Measurements from ENCODE around the gene KCNK6. TPM values are rescaled to one million over a fixed set of nuclear protein-coding genes. Genes with fewer than 3 reads are reported as not detected.

KCNK6 gene
- total RNA-seq: 1 to 10 TPM; 1.1 to 3.1 (median 2.2) TPM
- long read RNA-seq, partial matches to known transcripts: 0 of 2 reads
- long read RNA-seq, other reads (novel, unspliced or antisense): 2 of 2 reads

DNA sequence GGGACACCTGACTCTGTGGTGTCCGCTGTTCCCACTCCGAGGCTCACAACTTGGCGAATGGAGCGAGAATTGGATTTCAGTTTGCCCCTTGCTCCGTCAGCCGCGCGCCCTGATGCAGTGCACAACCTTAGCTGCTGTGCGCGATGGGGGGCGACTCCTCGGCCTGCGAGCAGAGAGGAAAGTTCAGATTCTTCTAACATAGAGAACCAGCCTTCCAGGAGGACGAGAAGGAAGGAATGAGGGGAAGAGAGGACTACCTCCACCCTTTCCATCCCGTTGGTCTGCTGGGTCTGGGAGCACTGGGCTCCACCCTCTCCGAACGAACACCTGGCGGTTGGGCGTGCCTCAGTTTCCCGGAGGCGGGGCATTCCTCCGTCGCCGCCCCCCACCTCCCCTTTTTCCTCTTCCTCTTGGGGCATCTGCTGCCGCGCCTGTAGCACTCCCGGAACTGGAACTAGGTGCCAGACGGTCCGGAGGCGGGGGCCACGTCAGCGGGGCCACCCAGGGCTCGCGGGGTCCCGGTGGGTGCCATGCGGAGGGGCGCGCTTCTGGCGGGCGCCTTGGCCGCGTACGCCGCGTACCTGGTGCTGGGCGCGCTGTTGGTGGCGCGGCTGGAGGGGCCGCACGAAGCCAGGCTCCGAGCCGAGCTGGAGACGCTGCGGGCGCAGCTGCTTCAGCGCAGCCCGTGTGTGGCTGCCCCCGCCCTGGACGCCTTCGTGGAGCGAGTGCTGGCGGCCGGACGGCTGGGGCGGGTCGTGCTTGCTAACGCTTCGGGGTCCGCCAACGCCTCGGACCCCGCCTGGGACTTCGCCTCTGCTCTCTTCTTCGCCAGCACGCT, at the start of gene KCNK6:
Gene KCNK6, plus strand, starts transcription at position 425 of the 838 bp plus-strand sequence. Its CDS starts 106 bp downstream, at position 531.
- TF ChIP-seq, protein P1, sequence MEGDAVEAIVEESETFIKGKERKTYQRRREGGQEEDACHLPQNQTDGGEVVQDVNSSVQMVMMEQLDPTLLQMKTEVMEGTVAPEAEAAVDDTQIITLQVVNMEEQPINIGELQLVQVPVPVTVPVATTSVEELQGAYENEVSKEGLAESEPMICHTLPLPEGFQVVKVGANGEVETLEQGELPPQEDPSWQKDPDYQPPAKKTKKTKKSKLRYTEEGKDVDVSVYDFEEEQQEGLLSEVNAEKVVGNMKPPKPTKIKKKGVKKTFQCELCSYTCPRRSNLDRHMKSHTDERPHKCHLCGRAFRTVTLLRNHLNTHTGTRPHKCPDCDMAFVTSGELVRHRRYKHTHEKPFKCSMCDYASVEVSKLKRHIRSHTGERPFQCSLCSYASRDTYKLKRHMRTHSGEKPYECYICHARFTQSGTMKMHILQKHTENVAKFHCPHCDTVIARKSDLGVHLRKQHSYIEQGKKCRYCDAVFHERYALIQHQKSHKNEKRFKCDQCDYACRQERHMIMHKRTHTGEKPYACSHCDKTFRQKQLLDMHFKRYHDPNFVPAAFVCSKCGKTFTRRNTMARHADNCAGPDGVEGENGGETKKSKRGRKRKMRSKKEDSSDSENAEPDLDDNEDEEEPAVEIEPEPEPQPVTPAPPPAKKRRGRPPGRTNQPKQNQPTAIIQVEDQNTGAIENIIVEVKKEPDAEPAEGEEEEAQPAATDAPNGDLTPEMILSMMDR (IDR thresholded peaks at IDR 0.05): no peak
- TF ChIP-seq POLR2A (IDR thresholded peaks at IDR 0.05): peak; percentile 60
- Histone ChIP-seq H3K4me3 (peak within 1 kb of the TSS; percentile 51 to 57 (median 55)), H3K9me3 (no peaks in the 10 kb centered on the region), H3K27me3 (no peaks in the 10 kb centered on the region), H3K27ac (peak within 1 kb of the TSS; percentile 66 to 81 (median 70)), H3K36me3 (no peaks in the 10 kb centered on the region), H3K4me1 (peaks cover 0 to 8% (median 0%) of the 10 kb centered on the region in 4 donors)
- intact Hi-C loops (cut with DNase I): no loop called here
- DNase-seq (peak; percentile 66 to 74 (median 67)), ATAC-seq (no peak)
- WGBS (ENCODE audit: insufficient coverage, low coverage, low lambda C conversion rate, missing lambda C conversion rate): 1% methylated on average over 12 of the region's 76 CpGs

DNA sequence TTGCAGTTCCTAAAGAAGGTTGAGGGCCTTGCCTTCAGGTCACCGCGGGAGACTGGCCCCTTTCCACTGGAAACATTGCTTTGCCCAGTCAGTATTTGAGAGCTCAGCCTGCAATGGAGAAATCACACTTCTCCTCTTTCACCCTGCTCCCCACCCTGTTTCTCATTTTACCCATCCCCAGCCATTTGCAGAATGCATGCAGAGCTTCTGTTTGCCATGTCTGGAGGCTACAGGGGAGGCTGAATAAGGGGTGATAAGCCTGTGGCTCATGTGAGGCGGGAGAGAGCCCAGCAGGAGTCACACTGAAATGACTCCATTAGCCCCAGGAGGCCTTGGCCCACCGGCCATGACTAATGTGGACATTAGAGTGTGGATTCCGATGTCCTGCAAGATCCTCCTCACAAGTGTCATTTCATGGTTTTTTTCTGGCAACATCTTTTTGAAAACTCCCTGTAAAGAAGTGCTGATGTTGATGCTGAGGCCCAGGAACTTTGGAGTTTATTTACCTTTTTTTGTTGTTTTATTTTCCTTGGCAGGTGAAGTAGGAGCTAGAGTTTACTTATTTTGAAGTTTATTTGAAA, 49.0 kb upstream of the KCNK6 start:
- WGBS (ENCODE audit: insufficient coverage, low coverage, low lambda C conversion rate, missing lambda C conversion rate): 58% methylated on average over 5 of the region's 5 CpGs
- TF ChIP-seq, protein P1 (IDR thresholded peaks at IDR 0.05): no peak
- no peak for TF ChIP-seq POLR2A (IDR thresholded peaks at IDR 0.05)
- DNase-seq: no peak
- no peaks in the 10 kb centered on the region for H3K36me3 ChIP-seq
- ATAC-seq: no peak
- no peaks in the 10 kb centered on the region for H3K9me3 ChIP-seq
- no peak overlapping the region for H3K4me3 ChIP-seq
- H3K4me1 ChIP-seq: no peaks in the 10 kb centered on the region
- intact Hi-C loops (cut with DNase I): no loop called here
- no peak overlapping the region for H3K27ac ChIP-seq
- no peaks in the 10 kb centered on the region for H3K27me3 ChIP-seq

DNA sequence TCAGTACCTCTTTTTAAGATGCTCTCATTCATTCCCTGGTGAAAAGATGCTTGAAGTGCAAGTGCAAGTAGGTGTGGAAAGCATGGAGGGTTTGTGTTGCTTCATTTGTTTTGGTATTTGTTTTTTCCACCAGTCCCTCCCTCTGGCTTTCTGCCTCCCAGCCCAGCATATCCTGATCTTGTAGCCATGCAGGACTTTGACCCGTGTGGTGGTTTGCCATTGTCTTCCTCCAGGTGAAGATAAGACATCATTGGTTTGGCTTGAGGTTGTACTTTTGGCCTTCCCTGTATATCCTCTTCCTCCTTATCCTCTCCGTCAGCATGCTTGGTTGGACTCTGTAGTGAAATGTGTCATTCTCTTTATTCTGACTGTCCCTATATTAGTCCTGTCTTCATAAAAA, 46.1 kb upstream of the KCNK6 start:
- TF ChIP-seq POLR2A (IDR thresholded peaks at IDR 0.05): no peak
- TF ChIP-seq, protein P1 (IDR thresholded peaks at IDR 0.05): no peak
- H3K4me3 ChIP-seq: no peak overlapping the region
- intact Hi-C loops (cut with DNase I): no loop called here
- WGBS (ENCODE audit: insufficient coverage, low coverage, low lambda C conversion rate, missing lambda C conversion rate): 49% methylated on average over 2 of the region's 2 CpGs
- H3K27me3 ChIP-seq: no peaks in the 10 kb centered on the region
- no peaks in the 10 kb centered on the region for H3K36me3 ChIP-seq
- no peaks in the 10 kb centered on the region for H3K9me3 ChIP-seq
- ATAC-seq (peak in 3 of 4 donors; percentile 31 to 39 (median 36)), DNase-seq (no peak)
- no peaks in the 10 kb centered on the region for H3K4me1 ChIP-seq
- H3K27ac ChIP-seq: no peak overlapping the region

DNA sequence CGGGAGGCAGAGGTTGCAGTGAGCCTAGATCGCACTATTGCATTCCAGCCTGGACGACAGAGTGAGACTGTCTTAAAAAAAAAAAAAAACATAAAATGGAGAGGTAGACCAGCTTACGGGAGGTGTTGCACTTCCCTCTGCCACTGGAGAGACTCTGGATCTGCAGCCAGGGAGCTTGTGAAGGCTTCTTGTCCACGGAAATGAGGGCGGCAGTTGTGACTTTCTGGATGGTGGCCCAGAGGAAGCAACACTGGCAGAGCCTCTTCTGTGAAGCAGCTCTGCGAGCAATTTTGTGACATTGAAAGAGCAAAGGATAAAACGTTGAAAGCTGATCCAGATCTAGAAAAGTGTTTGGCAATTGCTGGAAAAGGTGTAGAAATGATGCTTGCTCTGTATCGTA, 44.9 kb upstream of the KCNK6 start:
- intact Hi-C loops (cut with DNase I): no loop called here

More for the DNA sequence above, 44.9 kb upstream of the KCNK6 start:
- Histone ChIP-seq H3K27me3 (no peaks in the 10 kb centered on the region), H3K9me3 (no peaks in the 10 kb centered on the region), H3K4me3 (no peak overlapping the region), H3K36me3 (no peaks in the 10 kb centered on the region), H3K27ac (no peak overlapping the region), H3K4me1 (no peaks in the 10 kb centered on the region)
- ATAC-seq (peak in 3 of 4 donors; percentile 50 to 52 (median 51)), DNase-seq (no peak)
- 49% methylated on average over 8 of the region's 9 CpGs for WGBS (ENCODE audit: insufficient coverage, low coverage, low lambda C conversion rate, missing lambda C conversion rate)
- TF ChIP-seq, protein P1 (IDR thresholded peaks at IDR 0.05): no peak
